GM12875 (cell line): ENCODE measurements around the gene PTCH1.

ENCODE experiments used
- H3K4me3 ChIP-seq: one replicate; pipeline ENCODE4 v1.5.1; 2011; ENCODE audit warnings: low read depth, low read length, control low read depth
- CTCF ChIP-seq: IDR thresholded peaks from 2 replicates; pipeline ENCODE4 v1.5.1; 2011; ENCODE audit warnings: low read depth, mild to moderate bottlenecking, control low read depth, inconsistent platforms, low read length, moderate library complexity, borderline replicate concordance; ENCODE audit not compliant: insufficient read depth

The PTCH1 gene

GRCh38 chr9:95458666-95459065 lies 58.1 kb downstream of the PTCH1 start:
- no peak overlapping the region for H3K4me3 ChIP-seq
- TF ChIP-seq CTCF: no peak

- H3K4me3 ChIP-seq: no peak overlapping the region
- TF ChIP-seq CTCF: no peak
These were observed 59.0 kb downstream of the PTCH1 start for GRCh38 chr9:95457769-95458168.

- H3K4me3 ChIP-seq: no peak overlapping the region
- TF ChIP-seq CTCF: no peak
These were observed 61.1 kb downstream of the PTCH1 start for GRCh38 chr9:95455714-95456113.

- no peak for TF ChIP-seq CTCF
- H3K4me3 ChIP-seq: no peak overlapping the region
These were observed 64.6 kb downstream of the PTCH1 start for GRCh38 chr9:95452176-95452575.

- no peak overlapping the region for H3K4me3 ChIP-seq
- no peak for TF ChIP-seq CTCF
These were observed 65.7 kb downstream of the PTCH1 start for GRCh38 chr9:95451065-95451426.

- TF ChIP-seq CTCF: no peak
- H3K4me3 ChIP-seq: no peak overlapping the region
These were observed 66.4 kb downstream of the PTCH1 start for GRCh38 chr9:95450171-95451064.

- no peak for TF ChIP-seq CTCF
- no peak overlapping the region for H3K4me3 ChIP-seq
These were observed 67.8 kb downstream of the PTCH1 start for GRCh38 chr9:95449016-95449415.
